DMS53 treated with DMSO at 0.1 percent for 48 hours (cell line): ENCODE data around the gene PTGR3.

Experiments used
- DNase-seq: peaks from one replicate; lab custom pipeline; 2025; ENCODE audit not compliant: unreplicated experiment; lab: John Stamatoyannopoulos, UW

PTGR3 gene, protein sequence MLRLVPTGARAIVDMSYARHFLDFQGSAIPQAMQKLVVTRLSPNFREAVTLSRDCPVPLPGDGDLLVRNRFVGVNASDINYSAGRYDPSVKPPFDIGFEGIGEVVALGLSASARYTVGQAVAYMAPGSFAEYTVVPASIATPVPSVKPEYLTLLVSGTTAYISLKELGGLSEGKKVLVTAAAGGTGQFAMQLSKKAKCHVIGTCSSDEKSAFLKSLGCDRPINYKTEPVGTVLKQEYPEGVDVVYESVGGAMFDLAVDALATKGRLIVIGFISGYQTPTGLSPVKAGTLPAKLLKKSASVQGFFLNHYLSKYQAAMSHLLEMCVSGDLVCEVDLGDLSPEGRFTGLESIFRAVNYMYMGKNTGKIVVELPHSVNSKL

DNA sequence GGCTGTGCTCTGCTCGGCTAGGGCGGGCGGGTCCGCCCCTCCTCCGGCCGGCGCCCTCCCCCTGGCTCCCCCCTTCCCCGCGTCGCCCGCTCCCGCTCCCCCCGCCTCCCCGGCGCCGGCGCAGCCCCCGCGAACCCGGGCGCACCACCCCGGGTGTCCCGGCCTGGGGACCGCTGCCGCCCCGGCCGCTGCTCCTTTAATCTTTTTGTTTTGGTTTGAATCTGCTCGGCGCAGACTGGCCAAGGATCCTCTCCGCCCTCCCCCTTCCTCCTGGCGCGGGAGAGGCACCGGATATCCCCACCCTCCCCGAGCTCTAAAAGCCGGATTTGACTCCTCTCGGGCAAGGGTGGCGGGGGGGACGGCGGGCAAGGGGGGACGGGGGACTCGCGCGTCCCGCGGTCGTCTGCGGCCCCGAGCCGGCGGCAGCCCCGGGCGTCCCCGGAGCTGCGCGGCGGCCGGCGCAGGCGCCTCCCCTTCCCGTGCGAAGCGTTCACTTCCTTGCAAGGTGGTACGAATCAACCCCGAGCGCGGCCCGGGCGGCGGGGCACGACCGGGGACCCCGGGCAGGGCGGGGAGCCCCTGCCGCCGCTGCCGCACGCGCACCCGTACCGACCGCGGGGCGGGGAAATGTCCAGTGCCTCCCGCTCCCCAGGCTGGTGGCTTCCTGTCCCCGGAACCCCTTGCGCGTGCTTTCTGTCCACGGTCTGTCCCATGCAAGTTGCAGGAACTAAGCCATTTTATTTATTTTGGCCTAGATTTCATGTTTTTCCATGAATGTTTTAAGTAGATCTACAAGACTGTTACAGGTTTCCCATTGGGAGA, at the start of gene PTGR3:
Gene PTGR3, minus strand, starts transcription at position 11 of the 822 bp plus-strand sequence. CDS start 81 bp downstream, outside the sequence.
- DNase-seq: peak; percentile 83

DNA sequence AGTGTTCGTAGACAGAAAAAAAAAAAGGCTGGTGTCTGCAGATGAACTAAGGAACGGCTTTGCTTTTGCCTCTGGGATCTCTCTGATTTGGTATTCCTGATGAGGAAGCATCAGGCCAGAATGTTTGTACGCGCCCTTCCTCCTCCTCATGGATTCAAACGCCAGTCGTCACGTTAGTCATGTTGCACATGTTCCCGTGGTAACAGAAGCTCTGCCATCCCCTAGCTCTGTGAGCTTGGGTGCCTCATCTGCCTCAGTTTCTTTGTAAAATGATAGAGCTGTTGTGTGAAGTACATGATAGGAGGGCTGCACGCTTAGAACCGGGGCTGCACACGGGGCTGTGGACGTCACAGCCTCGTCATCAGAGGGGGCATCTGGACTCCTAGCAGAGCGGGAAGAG, 48.7 kb upstream of the PTGR3 start:
- no peak for DNase-seq

DNA sequence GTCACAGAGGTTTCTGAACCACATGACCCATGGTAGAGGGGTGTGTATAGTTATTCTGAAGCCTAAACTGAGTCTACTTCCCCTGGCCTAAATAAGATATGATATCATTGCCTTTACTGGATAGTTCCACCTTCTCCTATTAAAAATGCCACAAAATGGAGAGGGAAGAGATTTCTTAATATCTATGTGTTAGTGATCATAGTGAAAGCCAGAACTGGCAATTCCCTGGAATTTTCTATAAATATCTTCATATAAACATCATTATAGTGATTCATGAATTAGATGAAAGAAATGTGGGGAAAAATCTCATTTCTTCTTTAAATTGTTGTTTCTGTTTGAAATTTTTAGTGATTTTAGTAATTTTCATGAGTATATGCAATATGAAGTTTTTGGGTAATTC, 47.4 kb upstream of the PTGR3 start:
- no peak for DNase-seq

DNA sequence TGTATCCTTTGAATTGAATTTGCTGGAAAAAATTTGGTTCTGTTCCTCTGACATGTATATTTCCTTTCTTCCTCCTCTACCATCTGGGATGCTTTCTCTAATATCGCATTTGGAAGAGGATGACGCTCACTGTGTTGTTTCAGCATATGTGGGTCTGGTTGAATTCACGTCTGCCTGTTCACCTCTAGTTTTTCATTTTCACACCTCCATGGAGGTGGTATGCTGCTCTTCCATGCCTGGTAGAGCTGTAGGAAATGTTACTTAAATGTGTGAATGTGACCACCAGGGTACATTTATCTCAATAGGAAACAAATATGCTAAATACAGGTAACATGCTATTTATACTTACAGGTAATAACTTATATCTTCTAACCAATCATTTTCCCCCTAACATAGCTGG, 46.2 kb upstream of the PTGR3 start:
- DNase-seq: no peak

DNA sequence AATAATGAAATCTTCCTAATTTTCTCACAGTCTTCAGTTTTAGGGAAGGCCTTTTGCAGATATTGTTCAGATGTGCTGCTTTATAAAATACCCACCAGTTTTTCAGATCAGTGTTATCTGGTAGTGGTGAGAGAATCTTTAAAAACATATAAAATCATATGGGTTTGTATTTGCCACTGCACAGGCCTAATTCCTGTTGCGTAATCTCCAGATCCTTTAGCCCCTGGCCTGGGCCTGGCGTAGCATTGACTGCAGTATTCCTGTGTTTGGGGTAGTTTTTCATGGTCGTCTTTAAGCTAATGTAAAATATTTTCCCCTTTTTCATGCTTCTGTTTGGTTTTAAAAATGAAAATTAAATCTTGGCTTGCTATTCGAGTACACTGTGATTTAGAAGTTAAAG, 44.8 kb upstream of the PTGR3 start:
- DNase-seq: no peak

DNA sequence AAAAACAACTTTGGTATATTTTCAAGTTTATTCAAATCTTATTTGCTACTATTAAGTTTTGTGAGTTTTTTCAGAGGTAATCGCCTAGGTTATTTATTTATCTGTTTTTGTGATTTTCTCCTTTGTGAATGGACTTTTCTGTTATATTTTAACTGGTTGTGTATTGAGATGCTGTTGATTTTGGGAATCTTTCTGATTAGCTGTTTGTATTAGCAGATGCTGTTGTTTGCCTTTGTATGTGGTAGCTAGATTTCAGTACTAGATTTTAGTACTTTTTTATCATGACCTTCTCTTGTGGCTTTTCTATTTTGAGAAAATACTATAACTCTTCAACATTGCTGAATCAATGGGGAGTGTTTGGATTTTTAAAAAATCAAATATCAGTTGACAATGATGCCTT, 44.1 kb upstream of the PTGR3 start:
- no peak for DNase-seq

DNA sequence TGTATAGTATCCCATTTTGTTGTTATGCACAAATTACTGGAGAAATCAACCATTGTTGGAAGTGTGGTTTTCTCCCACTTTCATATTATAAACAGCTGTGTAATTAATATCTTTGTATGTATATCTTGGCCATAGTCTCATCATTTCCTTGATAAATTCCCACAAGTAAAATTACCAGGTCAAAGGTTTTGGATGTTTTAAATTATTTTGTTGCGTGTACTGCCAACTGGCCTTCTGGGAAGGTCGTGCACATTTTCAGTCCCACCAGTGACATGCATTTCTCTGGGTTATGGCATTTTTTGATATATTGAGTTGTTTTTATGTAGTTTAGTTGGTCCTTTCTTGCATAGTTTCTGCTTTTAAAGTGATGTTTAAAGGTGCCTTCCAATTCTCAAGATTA, 43.2 kb upstream of the PTGR3 start:
- DNase-seq: no peak

DNA sequence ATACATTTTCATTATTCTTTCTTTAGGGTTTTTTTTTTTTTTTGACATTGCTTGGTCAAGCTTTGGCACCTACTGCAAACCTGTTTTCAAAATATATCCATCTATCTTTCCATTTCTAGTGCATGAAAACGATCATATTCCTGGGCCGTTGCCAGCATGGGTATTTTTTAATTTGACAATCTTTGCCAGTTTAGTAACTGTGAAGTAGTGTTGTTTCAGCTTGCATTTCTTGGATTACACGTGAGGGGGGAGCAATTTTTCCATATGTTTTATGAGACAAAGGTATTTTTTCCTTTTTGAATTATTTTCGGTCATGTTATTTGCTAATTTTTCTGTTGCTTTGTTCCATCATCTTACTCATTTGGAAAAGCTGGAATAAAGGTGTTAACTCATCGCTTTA, 42.5 kb upstream of the PTGR3 start:
- no peak for DNase-seq

DNA sequence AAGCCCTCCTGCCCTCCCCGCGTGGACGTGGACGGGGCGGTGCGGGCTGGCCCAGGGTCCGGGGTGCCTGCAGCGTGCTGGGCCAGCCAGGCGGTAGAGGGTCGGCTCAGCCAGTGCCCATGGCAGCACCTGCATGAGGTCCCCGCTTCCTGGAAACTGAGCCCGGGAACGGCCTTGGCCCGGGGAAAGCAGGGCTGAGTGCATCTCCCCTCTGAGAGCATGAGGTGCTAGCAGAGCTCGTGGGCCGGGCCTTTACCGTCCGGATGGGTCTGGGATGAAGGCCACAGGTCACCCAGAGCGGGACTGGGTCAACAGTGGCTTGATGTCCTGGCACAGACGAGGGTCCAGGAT, 41.5 kb upstream of the PTGR3 start:
- DNase-seq: no peak

DNA sequence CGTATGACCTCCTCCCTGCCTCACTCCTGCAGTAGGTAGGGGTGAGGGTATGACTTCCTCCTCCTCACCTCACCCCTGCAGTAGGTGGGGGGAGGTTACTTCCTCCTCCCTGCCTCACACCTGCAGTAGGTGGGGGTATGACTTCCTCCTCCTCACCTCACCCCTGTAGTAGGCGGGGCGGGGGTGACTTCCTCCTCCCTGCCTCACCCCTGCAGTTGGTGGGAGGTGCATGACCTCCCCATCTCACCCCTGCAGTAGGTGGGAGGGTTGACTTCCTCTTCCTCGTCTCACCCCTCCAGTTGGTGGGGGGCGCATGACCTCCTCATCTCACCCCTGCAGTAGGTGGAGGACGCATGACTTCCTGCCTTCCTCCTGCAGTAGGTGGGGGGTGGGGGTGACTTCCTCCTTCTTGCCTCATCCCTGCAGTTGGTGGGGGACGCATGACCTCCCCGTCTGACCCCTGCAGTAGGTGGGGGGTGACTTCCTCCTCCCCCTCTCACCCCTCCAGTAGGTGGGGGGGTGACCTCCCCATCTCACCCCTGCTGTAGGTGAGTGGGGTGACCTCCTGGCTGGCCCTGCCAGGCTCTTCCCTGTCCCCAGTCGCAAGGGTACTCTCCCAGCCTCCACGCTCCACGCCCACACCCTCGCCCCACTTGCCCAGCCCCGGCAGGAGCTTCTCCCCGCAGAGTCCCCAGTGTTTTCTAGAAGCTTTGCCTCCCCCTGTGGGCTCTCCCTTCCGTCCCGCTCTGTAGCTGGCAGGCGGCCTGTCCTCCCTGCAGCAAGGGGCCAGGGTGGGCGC, 40.9 kb upstream of the PTGR3 start:
- no peak for DNase-seq

DNA sequence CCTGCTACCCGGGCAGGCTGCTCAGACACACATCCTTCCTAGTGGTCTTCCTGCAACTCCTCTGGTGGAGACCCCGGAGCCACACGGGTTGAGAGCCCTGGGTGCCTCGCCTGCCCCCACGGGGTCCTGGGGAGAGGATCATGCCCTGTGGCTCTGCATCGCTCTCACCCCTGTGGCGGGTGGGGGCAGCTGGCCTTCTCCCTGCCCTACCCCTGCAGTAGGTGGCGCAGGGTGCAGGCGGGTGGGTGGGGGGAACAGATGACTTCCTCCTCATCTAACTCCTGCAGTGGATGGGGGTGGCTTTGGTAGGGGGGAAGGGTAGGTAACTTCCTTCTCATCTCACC, 40.2 kb upstream of the PTGR3 start:
- no peak for DNase-seq

DNA sequence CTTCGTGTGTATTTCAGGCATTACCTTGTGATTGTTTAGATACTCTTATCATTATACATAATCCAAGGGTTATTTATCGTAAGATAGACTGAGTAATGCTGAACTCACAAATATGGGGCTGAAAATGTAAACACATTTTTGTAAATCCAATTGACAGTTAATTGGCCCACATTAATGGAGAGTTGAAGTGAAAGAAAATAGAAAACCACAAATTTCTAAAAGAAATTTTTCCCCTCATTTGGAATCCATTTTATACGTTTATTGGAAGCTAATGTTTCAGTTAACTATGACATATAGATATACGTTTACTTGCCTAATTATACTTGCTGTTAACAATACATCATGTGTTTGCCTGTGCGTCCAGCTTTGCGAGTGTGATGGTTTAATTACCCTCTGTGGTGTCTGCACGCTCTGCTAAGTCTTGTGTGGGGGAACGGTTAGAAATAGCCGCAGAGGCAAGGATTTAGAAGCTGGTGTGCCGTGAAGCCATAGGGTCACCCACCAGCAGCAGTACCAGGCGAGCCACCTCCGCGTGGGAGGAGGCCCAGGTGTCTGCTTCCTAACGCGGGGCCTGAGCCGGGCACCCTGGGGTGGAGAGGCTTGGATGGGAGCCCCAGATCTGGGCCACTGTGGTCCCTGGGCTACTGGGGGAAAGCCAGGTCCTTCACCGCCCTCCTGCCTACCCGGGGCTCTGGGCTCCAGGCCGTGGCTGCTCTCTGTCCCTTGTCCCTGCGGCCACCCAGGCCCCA, 39.7 kb upstream of the PTGR3 start:
- DNase-seq: peak; percentile 23

DNA sequence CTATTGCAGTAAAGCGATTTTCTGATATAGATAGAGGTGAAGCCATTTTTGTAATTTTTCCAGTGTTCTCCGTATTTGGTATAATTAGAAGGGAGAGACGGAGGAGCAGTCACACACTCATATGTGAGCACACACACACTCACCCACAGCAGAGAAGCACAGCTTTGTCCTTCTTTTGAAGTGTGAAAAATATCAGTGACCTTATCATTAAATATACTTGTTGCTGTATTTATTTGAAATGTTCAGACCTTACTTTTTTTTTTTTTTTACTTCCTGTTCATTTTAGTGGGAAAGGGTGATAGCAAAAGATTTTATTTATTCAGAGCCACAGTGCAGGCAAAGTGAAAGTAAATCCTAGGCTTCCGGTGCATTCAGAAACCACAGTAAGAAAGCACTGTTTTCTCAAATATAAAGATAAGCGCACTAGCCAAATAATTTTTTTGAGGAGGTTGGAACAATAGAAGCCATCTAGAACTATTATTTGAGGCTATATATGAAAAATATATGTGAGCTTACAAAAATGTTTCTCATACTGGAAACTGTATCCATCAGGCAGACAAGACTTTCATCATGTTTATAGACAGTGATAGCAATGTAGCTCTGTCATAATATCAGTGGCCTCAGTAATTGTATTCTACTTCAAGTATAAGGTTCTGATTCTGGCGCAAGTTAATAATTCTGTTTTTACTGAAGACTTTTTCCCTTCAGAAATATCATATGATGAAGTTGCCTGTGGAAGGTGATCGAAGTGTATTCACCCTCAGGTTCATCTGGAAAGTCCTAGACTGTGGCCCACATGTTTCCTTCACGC, 38.9 kb upstream of the PTGR3 start:
- peak; percentile 69 for DNase-seq

DNA sequence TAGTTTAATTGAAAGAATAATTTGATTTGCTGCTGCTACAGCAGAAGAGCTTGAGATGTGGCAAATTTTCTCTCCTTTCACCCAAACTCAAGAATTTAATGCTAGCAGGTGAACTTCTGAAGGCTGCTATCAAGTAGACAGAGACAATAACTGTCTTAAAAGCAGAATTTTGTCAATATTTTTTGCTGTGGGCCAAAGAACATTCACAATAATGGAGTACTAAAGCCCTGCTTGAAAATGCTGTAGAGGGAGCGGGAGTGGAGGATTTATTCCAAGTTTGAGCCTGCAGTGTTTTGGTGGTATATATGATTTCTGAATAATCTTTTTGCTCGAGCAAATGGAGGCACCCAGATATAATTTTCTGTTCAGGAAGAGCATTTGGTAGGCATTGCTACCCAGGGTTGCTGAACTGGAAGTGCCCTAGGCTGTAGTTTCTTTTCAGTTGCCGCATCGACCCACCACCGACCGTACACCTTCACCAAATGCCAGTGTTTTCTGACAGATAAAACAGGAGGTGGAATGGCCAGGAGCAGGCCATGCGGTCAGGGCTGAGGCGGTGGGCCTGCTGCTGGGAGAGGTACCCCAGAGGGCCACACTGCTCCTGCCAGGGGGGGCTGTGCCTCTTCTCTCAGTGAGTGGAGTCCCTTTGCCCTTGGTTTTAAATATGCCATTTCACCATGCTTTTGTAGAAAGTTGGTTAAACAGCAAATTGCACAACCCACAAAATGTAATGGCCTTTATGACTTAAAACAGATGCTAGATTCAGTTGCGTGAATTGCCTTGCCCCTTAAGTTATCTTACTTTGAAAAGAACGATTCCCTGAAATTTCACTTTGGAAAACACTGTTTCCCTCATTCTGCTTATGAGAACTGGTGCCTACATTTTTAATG, 38.0 kb upstream of the PTGR3 start:
- DNase-seq: peak; percentile 19

DNA sequence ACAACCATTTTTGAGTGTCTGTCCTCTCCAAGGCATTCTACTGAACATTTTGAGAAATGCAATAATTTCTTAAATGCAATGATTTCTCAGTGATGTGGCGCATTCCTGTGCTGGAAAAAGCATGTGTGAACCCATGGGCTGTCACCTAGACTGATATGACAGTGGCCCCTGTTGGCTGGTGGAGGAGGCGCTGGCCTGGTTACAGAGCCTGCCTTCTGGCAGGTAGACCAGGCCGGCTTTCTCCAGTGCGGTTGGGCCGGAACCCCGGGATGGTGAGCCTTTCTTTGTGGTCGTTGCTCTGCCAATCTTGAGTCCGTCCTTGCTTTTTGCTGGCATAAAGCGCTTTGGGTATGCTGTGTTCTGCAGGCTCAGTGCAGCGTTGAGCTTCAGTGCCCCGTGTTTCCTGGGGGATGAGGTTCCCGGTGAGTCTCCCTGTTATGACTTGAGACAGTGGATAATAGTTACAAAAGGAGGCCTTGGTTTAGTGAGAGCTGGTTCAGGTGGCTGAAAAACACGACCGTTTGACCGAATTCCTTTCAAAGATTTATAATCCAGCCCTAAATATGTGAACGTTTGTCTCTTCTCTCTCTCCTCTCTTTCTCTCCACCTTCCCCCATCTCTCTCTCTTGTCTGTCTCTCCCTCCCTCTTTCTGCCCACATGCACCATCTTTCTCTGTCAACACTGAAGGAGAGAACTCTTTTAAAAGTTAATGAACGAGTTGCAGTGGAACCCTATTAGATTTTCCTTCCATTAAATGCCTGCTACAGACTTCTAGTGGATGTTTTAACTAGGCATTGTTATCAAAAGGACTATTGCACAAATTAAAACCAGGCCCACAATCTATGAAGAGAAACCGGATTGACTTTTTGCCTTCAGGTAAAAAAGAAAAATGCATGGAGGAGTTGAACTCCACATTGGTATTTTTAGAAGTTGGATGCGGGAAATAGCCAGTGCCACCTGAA, 35.7 kb upstream of the PTGR3 start:
- DNase-seq: peak; percentile 7

DNA sequence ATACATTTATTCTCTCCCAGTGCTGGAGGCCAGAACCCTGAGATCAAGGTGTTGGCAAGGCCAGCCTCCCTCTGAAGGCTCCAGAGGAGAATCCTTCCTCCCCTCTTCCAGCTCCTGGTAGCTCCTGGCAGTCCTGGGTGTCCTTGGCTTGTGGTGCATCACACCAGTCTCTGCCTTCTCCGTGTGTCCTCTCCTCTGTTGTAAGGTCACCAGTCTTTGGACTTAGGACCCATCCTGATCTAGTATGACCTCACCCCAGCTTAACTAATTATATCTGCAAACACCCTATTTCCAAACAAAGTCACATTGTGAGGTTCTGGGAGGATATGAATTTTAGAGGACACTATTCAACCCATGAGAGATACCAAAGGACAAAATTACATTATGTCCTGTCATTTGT, 32.8 kb upstream of the PTGR3 start:
- DNase-seq: no peak

DNA sequence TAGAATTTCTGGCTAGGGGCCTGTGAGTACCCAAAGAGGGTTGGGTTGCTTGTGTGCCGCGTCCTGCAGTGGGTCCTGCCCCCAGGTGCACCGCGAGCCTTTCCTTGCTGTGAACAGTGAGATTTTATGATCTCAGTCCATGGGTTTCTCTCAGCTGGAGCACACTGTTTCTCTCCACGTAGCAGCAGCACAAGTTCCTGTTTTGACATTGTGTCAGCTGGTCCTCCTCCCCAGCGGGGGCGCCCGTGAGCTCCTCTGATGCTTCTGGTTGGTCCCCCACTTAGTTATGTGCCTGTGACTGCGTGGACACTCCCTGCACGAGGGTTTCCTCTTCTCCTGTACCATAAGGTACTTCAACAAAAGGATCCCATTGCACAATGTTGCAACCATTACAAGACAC, 31.5 kb upstream of the PTGR3 start:
- no peak for DNase-seq

DNA sequence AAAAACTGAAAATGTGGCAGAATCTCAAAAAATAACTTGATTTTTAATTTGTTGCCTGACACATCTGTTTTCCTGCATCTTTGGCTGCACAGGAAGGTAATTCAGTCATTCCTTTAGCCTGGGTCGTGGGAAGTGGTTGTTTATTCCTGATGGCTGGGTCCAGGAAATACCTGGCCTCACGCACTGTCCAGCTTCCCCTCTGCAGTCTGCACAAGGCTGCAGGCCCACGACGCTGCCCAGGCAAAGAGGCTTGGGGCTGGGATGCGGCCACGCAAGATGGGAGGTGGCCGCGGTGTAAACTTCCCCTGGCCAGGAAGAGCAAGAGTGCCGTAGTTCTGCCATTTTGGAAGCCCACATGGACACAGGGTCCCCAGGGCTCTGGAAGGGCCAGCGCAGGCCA, 29.8 kb upstream of the PTGR3 start:
- DNase-seq: no peak
